ELR (cell line): ENCODE measurements around the gene FBLN2.
A peak's percentile ranks its signal among the peaks of the same experiment; 100 is the strongest.

Experiments used
- DNase-seq: peaks from one replicate; pipeline ENCODE4 v3.0.0-alpha.2; 2015; ENCODE audit warnings: low read depth

Gene FBLN2

DNA sequence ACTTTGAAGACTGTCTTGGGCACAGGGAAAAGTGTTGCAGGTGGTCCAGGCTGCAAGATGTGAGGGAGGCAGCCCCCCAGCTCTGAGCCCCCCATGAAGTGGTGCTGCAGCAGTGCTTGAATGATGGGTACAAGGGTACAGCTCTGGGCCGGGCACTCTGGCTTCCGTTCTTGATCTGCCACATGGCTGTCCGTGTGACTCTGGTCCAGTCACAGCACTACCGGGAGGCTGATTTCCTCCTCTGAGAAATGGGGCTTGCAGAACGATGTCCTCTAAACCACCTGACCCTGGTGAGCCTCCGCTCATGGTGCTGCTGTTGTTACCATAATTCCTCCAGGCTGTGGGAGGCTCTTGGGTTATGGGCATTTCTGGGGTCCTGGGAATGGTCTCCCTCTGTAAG lies 75.1 kb downstream of the FBLN2 start:
- no peak for DNase-seq

DNA sequence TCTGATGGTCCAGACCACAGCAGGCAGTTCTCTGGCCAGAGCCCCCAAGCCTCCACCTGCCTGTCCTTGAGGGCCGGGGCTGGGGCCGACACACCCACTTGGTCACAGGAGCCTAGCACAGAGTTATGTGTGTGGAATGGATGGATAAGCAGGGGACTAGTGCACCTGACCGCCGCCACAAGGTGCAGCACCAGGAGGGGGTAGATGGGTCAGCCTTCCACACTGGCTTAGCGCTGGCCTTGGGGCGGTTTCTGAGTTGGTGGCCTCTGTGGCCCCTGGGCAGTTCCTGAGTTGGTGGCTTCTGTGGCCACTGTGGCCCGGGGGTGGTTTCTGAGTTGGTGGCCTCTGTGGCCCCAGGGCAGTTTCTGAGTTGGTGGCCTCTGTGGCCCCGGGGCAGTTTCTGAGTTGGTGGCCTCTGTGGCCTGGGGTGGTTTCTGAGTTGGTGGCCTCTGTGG lies 75.8 kb downstream of the FBLN2 start:
- no peak for DNase-seq

GRCh38 chr3:13626396-13626795 lies 77.5 kb downstream of the FBLN2 start:
- DNase-seq = no peak

DNA sequence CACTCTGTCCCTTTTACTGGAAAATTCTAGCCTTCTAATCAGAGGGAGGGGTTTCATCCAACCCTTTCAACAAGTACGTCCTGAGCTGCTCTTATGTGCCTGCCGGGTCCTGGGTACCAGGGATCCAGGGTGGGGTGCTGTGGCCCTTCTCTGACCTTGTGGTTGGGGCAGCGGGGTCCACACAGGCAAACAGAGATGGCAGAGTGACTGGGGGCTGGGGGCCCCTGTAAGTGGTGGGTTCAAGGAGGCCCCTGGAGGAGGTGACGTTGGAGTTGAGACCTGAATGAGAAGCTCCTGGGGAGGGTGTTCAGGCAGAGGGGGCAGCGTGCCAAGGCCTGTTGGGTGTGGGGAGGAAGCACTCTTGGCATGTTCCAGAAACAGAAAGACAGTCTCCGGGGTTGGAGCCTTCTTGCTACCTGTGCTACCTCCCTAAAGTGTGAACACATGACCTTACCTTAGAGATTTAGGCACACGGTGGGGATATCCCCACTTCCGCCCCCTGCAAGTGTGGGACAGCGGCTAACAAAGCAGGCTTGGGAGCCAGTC lies 78.1 kb downstream of the FBLN2 start:
- no peak for DNase-seq

DNA sequence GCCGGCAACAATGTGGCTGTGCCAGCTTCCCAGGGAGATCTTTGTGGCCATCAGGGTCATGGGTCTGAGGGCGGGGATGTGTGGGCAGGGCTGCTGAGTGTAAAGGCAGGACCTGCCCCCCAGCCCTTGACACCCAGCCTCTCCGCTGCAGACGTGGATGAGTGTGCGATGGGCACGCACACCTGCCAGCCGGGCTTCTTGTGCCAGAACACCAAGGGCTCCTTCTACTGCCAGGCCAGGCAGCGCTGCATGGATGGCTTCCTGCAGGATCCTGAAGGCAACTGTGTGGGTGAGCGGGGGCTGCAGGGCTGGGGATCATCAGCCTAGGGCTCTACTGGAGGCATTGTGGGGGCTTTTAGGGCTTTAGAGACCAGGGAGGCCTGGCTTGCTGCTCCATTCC lies 78.8 kb downstream of the FBLN2 start:
- DNase-seq = no peak

GRCh38 chr3:13628432-13628831 lies 79.5 kb downstream of the FBLN2 start:
- DNase-seq = no peak

GRCh38 chr3:13628841-13629551 lies 80.1 kb downstream of the FBLN2 start:
- no peak for DNase-seq

GRCh38 chr3:13629644-13630043 lies 80.7 kb downstream of the FBLN2 start:
- no peak for DNase-seq

DNA sequence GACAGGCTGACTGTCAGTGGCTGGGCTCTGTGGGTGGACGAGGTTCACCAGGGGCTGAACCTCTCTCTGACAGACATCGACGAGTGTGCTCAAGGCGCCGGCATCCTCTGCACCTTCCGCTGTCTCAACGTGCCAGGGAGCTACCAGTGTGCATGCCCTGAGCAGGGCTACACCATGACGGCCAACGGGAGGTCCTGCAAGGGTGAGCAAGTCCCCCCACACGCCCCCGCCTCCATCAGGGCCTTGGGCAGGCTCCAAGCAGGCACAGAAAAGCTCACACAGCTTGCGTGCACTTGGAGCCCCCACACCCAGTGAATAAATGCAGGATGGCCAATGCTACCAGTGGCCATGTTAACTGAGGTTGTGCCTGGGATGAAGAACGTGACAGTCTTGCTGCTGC lies 82.3 kb downstream of the FBLN2 start:
- no peak for DNase-seq

DNA sequence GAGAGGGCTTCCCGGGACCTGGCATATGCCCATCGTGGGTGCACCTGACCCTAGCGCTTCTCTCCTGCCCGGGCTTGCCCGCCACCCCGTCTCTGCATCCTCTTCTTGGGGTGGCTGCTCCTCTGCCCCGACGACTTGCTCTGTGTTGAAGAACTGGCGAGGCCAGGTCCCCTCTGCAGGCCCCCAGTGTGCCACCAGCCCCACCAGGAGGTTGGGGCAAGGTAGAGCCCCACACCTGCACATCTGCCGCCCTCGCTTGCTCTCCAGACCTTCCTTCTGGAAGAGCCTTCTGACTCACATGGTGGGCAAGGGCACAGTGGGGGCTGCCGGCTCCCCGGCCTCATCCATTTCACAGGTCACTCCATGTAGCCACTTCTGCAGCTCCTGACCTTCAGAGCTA lies 84.3 kb downstream of the FBLN2 start:
- DNase-seq = no peak

DNA sequence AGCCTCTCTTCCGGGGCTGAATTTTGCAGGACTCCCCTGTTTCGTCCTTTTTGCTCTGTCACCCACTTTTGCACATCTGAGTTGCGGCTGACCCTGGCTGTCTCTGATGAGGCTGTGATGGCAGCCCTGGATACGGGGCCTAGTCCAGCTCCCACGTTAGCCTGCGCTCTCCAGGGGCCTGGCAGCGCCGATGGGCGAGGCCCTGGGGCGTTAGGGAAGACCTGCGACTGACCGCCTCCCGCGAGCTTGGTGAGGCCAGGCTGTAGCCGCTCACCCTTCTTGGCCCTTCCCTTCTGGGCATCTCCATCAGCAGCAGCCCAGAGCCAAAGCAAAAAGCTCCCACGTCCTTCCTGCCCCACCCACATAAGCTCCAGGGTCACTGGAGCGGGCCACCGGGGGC lies 85.2 kb downstream of the FBLN2 start:
- no peak for DNase-seq

- DNase-seq = no peak
Measured at GRCh38 chr3:13634615-13635014, 85.7 kb downstream of the FBLN2 start.

DNA sequence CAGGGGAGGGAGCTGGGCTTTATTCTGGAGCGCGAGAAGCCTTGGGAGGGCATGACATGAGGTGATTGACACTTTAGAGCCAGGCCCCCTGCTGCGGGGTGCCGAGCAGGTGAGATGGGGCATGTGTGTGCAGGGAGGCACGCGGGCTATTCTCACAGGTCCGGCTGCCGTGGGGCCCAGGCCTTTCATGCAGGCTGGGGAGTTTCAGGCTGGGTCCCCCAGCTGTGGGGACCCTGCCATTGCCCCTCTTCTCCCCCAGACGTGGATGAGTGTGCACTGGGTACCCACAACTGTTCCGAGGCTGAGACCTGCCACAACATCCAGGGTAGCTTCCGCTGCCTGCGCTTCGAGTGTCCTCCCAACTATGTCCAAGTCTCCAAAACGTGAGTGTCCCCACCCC lies 87.3 kb downstream of the FBLN2 start:
- DNase-seq = no peak

GRCh38 chr3:13636874-13637273 lies 87.9 kb downstream of the FBLN2 start:
- no peak for DNase-seq

GRCh38 chr3:13637311-13637891 lies 88.5 kb downstream of the FBLN2 start:
- DNase-seq = no peak

DNA sequence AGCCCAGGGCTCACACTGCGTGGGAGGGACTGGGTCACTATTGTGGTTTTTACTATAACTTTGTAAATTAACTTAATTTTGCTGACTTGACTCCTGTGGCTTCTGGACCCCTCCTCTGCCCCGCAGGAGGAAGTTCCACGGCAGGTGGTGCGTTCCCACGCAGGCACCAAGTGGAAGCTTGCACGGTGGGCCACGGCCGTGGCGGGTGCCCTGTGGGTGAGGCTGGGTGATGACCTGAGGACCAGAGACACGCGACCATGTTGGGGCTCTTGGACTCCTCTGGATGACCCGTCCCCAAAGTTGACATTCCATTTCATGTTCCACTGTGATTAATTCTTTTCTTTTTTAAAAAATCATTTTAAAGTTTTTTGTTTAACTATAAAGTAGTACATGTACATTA lies 89.0 kb downstream of the FBLN2 start:
- DNase-seq = no peak

DNA sequence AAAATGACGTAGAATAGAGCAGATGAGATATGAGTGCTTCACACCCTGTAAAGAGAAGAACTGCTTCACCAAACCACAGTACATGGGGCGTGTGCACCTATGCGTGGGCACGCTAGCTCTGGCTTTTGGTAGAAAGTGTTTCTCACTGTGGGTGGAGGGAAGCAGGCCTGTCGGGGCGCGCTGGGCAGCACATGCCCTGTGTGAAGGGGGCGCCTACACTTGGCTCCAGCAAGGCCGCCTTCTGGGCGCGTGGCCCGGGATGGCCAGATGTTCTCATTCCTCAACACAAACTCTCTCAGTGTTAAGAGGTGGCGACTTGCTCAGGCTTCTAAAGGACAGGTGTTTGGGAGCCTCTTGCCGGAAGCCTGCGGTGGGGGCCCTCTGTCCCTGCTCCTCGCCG lies 90.0 kb downstream of the FBLN2 start:
- DNase-seq = no peak

DNA sequence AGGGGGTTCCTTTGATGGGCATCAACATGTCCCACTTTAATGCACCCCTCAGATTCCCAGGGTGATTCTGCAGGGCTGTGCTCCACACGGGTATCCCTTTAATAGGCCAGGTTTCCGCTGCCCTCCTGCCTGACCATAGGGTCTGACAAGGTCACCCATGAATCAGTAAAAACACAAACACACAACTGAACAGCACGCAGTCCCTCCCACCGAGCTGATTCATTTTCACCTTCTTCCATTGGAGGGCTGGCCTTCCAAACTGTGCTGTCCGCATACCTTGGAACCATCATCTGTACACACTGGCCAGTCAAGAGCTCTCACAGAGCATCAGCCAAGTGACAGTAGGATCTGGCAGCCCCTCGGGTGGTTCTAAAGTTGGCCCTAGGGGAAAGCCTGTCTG lies 93.7 kb downstream of the FBLN2 start:
- DNase-seq = peak; percentile 67

GRCh38 chr3:13644341-13645117 lies 95.6 kb downstream of the FBLN2 start:
- DNase-seq = peak; percentile 60

- DNase-seq = no peak
Measured at GRCh38 chr3:13645801-13646637, 97.1 kb downstream of the FBLN2 start.

- DNase-seq = peak; percentile 37
Measured at GRCh38 chr3:13647298-13648059, 98.6 kb downstream of the FBLN2 start.
